GM23248 (cell line): ENCODE results near the gene B2M.

ENCODE experiments used
- EZH2 ChIP-seq: fragments of 200-600 bp; sonication (generic); IDR thresholded peaks from 2 replicates; pipeline ENCODE4 v1.6.1; 2018; ENCODE audit warnings: antibody characterized with exemption, mild to moderate bottlenecking; ENCODE audit not compliant: insufficient read depth, poor library complexity, severe bottlenecking
- EZH2phosphoT487 ChIP-seq: fragments of 200-600 bp; sonication (generic); IDR thresholded peaks from 2 replicates; pipeline ENCODE4 v1.6.1; 2018; ENCODE audit warnings: antibody characterized with exemption, moderate library complexity, mild to moderate bottlenecking, low read depth; ENCODE audit not compliant: insufficient read depth

DNA sequence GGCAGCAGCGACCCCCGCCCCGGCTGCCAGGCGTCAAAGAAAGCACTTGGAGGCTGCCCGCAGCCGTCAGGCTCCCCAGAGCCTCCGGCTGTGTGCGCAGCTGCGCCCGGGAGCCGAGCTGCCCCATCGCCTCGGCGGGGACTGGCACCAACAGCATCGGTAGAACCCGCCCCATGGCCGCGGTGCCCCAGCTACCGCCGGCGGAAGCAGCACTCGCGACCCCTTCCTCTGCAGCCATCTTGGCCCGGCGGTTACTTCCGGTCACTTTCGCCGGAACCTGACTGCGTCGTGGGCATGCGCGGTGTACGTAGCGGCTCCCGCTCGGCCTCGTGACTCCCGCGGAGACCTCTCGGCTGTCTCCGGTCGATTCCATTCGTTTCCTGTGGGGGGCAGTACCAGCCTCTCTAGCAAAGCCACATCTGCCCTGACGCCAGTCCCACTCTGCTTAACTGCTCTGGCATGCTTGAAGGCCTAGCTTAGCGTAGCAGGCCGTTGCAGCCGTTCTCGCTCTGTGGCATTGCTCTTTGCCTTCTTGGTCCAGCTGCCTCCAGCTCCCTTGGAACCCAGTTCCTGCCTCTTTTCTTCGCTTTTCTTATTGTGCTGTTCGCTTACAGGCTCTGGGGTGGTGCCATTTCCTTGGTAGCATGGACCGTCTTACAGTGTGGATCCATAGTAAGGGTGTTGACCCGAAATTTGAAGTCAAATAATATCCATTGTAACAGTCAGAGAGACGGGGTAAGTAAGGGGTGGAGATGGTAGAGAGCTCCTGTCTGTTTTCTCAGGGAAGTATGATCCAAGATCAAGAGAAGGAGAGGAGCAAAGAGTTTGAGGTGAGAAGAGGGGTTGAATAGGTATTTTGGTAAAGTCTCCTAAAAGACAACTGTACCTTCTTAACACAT lies 47.7 kb upstream of the B2M start, which contains the start of gene SPG11:
- no peak for TF ChIP-seq EZH2phosphoT487
- no peak for TF ChIP-seq EZH2
